ENCODE measurements around the gene NBEA. TPM values are rescaled to one million over a fixed set of nuclear protein-coding genes. Genes with fewer than 3 reads are reported as not detected.
"Not testable (repeated sequence)": the region's sequence is repeated elsewhere in the genome, so short reads cannot be mapped to it uniquely, and the experiment has no call there.

NBEA gene
- total RNA-seq, 3 donors from 2014 or later = 3.5 to 27.2 (median 5.2) TPM

DNA sequence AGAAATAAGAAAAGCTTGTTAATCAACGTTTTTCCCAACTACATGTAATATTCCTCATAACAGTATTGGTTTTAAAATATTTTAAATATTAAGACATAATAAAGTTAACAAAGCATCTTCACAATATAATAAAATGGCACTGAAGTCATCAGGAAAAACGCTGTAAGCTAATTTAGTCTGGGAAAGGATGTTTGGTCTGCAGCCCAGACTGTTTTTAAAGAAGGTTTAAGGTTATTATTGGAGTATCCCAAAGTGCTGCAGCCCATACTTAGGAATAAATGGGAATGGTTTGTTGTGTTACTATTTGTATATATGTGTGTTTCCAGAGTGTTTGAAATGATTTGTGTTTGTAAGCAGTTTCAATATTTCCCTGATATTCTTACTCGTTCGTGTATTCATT is 727.3 kb downstream of the NBEA start:
- H3K4me1 ChIP-seq (ENCODE audit: low read depth) = no peaks in the 10 kb centered on the region
- no peak for ATAC-seq
- no peak overlapping the region for H3K4me3 ChIP-seq
- TF ChIP-seq, protein P1, sequence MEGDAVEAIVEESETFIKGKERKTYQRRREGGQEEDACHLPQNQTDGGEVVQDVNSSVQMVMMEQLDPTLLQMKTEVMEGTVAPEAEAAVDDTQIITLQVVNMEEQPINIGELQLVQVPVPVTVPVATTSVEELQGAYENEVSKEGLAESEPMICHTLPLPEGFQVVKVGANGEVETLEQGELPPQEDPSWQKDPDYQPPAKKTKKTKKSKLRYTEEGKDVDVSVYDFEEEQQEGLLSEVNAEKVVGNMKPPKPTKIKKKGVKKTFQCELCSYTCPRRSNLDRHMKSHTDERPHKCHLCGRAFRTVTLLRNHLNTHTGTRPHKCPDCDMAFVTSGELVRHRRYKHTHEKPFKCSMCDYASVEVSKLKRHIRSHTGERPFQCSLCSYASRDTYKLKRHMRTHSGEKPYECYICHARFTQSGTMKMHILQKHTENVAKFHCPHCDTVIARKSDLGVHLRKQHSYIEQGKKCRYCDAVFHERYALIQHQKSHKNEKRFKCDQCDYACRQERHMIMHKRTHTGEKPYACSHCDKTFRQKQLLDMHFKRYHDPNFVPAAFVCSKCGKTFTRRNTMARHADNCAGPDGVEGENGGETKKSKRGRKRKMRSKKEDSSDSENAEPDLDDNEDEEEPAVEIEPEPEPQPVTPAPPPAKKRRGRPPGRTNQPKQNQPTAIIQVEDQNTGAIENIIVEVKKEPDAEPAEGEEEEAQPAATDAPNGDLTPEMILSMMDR (IDR thresholded peaks at IDR 0.05) = no peak
- no peaks in the 10 kb centered on the region for H3K9me3 ChIP-seq
- H3K36me3 ChIP-seq (ENCODE audit: low read depth) = no peaks in the 10 kb centered on the region
- intact Hi-C loops (cut with DNase I, micrococcal nuclease) = no loop called here
- no peak for DNase-seq

- TF ChIP-seq, protein P1 (IDR thresholded peaks at IDR 0.05) = no peak
- ATAC-seq = no peak
- intact Hi-C loops (cut with DNase I, micrococcal nuclease) = no loop called here
- no peak for DNase-seq
- no peak overlapping the region for H3K4me3 ChIP-seq
- no peaks in the 10 kb centered on the region for H3K36me3 ChIP-seq (ENCODE audit: low read depth)
- H3K9me3 ChIP-seq = no peaks in the 10 kb centered on the region
- H3K4me1 ChIP-seq (ENCODE audit: low read depth) = no peaks in the 10 kb centered on the region
Measured at GRCh38 chr13:35672611-35673010, 730.5 kb downstream of the NBEA start.

GRCh38 chr13:35675651-35676050 is 733.6 kb downstream of the NBEA start:
- intact Hi-C loops (cut with DNase I, micrococcal nuclease) = no loop called here
- TF ChIP-seq, protein P1 (IDR thresholded peaks at IDR 0.05) = no peak
- ATAC-seq = no peak
- Histone ChIP-seq H3K36me3 (ENCODE audit: low read depth) (no peaks in the 10 kb centered on the region), H3K9me3 (no peaks in the 10 kb centered on the region), H3K4me1 (ENCODE audit: low read depth) (no peaks in the 10 kb centered on the region), H3K4me3 (no peak overlapping the region)
- no peak for DNase-seq

GRCh38 chr13:35677863-35678262 is 735.8 kb downstream of the NBEA start:
- intact Hi-C loops (cut with DNase I, micrococcal nuclease); DNase-seq; H3K4me1 ChIP-seq (ENCODE audit: low read depth); H3K9me3 ChIP-seq; H3K36me3 ChIP-seq (ENCODE audit: low read depth); H3K4me3 ChIP-seq; ATAC-seq: not testable (repeated sequence)

DNA sequence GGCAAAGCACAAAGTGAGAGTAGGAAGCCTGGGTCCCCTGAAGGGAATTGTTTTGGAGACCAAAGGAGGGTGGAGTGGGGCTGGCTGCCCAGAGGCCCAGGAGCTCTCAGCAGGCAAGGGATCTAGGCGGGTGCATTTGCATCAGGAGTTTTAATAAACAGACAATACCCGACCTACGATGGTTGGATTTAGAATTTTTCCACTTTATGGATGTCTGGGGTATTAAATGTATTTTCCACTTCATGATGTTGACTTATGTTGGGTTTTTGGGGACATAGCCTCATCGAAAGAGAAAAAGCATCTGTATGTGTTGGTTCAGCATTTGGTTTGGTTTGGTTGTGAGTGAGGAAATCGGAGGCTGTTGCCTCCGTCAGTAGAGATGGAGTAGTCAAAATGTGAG is 739.6 kb downstream of the NBEA start:
- no peaks in the 10 kb centered on the region for H3K36me3 ChIP-seq (ENCODE audit: low read depth)
- no peak overlapping the region for H3K4me3 ChIP-seq
- intact Hi-C loops (cut with DNase I, micrococcal nuclease) = no loop called here
- ATAC-seq (no peak), DNase-seq (no peak)
- no peaks in the 10 kb centered on the region for H3K9me3 ChIP-seq
- no peaks in the 10 kb centered on the region for H3K4me1 ChIP-seq (ENCODE audit: low read depth)
- TF ChIP-seq, protein P1 (IDR thresholded peaks at IDR 0.05) = no peak

GRCh38 chr13:35684432-35684831 is 742.4 kb downstream of the NBEA start:
- Histone ChIP-seq H3K9me3 (no peaks in the 10 kb centered on the region), H3K36me3 (ENCODE audit: low read depth) (no peaks in the 10 kb centered on the region), H3K4me3 (no peak overlapping the region), H3K4me1 (ENCODE audit: low read depth) (no peaks in the 10 kb centered on the region)
- ATAC-seq (no peak), DNase-seq (no peak)
- TF ChIP-seq, protein P1 (IDR thresholded peaks at IDR 0.05) = no peak
- intact Hi-C loops (cut with DNase I, micrococcal nuclease) = no loop called here
